GM19438 (cell line): ENCODE results near the gene SLC6A11.

Experiments
- ATAC-seq: cut with Tn5 transposase; IDR thresholded peaks from one replicate; pipeline ENCODE4 v1.9.1; 2021; ENCODE audit warnings: low read depth; ENCODE audit not compliant: unreplicated experiment

SLC6A11 gene

DNA sequence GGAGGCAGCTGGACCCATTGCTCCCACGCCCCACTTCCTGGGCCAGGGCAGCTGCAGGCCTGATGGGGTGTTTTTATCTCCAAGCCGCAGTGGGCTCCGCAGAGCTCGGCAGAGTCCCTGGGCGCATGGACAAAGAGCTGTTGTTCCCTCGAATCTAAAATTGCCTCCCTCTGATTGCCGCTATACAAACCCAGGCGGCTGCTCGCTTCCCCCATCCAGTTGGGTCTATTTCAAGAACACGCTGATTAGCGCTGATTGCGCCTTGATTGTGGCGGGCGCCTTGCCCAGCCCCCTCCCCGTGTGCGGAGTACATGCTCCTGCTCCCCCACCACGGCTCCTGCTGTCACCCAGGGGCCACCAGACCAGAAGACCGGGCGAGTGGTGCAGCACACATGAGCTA is 133.2 kb downstream of the SLC6A11 start:
- ATAC-seq: no peak

DNA sequence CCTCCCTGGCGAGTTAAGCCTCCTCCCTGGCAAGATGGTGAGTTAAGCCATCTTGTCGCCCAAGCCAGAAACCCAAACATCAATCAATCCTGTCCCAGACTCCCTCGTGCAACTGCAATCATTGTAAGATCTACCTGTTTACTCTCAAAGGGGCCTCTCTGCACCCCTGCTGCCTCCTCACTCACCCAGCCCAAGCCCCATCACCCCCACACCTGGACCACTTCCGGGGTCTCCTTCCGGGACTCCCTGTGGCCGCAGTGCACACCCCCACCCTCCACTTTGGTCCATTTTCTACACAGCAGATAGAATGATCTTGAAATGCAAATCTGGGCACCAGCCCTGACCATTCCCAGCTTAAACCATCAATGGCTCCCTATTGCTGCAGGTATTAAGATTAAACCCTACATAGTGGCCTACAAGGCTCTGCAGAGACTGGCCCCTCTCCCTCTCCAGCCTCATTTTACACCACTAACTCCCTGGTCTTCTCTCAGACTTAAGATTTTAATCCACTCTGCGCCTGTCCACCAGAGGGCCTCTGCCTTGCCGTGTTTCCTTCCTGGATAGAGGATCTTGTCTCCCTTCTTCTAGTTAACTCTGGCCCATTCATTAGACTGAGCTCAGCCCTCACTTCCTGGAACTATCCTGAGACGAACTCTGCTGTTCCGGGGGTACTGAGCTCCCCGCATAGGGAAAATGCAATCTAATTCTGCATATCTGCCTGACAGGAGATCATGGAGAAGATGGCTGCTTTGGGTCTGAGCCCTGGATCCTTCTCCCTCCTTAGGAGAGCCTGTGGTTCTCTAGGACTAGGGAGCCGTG is 134.7 kb downstream of the SLC6A11 start:
- ATAC-seq: no peak

DNA sequence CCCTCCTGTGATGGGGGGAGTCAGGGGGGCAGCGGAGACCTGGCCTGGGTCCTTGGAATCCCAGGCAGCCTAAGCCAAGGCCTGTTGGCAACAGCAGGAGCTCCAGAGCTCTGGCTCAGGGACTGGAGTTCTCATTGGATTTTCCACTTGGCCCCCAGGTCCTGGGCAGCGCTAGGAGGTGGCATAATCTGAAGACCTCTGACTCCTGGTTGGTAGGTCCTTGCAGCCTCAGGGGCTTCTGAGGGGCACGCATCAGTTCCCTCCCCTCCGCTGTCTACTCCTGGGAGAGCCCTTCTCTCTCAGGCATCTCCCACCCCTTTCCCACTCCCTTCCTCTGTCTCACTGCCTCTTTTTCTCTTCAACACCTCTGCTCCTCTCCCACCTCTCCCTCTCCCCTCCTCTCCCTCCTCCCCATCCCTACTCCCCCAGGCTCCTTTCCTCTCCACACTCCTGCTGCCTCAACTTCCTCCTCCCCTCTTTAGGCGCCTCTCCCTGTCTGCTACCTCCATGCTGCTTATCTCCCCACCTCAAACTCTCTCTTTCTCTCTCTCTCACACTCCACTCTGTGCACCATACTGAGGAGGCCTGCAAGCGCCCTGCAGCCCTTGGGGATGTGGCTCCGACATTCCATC is 135.4 kb downstream of the SLC6A11 start:
- no peak for ATAC-seq

DNA sequence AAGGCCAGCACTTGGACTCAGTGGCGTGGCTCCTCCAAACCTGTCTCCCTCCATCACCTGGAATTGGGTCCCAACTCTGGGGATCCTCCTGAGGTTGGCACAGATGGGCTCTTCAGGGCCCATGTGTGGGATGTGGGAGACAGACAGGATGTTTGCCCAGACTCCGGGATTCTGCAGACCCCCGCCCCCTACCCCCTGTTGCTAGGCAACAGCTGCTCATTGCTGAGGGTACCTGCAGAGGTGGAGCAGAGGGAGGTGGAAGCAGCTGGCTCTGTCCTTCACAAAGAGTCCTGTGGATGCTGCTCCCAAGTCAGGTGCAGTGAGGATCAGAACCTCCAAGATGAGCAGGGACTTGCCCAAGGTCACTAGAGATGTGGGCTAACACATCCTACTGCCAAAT is 136.5 kb downstream of the SLC6A11 start:
- ATAC-seq: no peak

DNA sequence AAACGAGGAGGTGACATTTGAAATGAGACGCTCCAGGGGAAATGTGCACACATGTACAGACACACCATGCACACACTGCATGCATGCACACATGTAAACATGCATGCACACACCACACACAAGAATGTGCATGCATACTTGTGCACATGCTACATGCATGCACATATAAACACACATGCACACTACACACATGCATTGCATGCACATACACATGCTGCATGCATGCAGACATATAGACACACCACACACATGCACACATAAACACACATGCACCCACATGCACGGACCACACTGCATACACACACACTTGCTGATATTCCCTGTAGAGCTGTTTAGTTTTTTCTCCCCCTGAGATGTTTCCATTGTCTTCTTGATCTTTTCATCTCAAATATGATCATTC is 138.7 kb downstream of the SLC6A11 start:
- no peak for ATAC-seq

DNA sequence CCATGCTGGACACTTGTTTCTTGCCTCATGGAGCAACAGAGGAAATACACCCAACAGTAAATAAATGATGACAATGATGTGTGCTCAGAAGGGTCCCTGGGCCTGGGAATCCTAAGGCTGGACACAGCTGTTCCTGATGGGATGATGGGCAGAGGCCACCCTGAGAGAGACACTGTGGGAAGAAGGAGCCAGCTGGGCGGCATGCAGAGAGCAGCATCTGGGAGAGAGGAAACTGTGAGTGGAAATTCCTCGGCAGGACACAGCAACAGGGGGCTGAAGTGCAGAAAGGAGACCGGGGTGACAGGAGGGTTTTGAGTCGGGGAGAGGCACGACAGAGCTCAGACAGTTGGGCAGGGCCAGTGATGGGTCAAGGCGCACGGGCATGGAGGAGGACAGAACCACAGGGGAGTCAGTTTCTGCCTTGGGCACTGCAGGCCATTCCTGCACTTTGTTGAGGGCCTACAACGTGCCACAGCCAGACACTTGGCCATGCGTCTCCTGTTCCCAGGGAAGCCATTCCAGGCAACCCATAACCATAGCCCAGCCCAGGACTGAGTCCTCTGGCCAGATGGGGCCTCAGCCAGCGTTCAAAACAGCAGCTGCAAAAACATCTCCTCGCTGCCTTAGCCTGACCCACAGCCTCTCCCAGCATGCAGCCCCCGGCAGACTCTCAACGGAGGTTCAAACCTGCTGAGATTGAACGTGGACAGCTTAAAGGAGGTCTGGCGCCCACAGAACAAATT is 139.9 kb downstream of the SLC6A11 start:
- no peak for ATAC-seq

DNA sequence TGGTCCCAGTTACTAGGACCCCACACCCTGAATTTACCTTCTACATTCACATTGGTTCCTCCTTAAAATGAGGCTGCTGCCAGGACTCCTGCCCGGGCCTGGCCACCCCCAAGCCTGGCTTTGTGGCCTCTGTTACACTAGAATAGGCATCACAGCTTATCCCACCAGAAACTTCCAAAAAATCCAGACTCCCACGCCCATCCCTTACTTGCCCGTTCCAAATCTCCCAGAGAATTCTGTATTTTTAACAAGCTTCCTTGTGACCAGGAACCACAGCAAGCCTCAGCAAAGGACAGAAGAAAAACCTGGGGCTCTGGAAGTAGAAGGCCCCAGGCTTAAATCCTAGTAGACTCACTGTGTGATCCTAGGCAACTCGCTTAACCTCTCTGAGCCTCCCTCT is 140.5 kb downstream of the SLC6A11 start:
- no peak for ATAC-seq

DNA sequence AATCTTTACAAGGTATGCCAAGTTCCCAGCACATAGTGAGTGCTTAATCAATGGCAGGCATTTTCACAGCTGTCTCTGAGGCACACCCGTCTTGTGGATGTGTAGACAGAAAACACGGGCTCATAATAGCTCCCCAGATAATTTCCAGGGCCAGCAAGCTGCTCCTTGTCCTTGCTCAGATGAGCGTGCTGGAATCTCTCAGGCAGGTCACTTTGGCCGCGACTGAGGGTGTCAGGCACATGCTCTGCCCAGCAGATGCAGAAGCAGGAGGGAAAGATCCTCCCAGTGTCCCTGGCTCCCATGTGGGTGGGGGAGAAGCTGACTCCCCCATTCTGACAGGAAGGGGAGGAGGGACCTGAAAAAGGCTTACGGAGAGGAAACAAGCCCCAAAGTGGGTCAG is 141.0 kb downstream of the SLC6A11 start:
- ATAC-seq: no peak

DNA sequence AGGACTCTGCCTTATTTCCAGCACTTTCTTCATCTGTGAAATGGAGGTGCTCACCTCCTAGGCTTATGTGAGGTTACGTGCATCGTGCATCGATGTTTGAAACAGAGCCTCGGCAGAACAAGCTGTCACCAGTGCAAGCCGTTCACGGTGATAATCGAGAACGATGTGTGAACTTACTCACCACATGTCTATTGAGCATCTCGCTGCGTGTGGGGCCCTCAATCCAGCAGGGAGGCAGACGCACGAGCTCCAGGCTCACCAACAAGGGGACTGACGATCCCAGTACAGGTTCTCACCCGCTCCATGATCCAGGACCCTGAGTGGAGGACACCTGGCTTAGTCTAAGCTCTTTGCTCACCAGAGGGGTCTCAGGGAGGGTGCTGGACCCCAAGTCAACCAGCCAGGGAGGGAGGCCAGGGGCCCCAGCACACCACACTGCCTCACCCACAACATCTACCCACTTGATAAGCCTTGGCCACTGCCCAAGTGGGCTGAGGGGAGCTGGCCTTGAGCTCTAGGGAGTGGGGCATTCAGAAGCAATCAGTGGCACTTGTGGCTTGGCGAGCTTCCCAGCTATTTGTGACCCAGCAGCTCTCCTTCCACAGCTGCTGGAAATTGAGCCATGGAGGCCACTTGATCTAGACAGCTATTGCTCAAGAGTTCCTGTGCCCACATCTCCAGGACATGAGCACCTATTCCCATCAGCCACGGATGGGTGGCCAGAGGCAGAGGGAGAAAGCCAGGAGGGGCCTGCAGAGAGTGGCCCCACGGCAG is 142.1 kb downstream of the SLC6A11 start:
- no peak for ATAC-seq

DNA sequence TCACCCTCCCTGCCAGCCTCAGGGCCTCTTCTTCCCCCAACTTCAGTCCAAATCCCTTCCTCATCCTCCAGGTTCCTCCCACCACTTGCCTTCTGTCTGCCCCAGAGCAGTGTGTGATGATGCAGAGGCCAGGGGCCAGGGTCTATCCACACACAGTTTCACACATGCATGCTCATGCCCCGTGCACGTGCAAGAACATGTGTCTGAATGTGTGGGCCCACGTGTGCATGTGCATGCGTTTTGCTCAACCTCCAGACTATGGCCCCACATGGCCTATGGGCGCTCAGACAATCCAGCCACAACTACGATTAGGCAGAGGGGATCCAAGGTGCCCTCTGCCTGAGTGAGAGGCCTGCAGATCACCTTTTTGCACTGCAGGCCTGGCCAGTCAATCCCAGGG is 144.2 kb downstream of the SLC6A11 start:
- no peak for ATAC-seq

DNA sequence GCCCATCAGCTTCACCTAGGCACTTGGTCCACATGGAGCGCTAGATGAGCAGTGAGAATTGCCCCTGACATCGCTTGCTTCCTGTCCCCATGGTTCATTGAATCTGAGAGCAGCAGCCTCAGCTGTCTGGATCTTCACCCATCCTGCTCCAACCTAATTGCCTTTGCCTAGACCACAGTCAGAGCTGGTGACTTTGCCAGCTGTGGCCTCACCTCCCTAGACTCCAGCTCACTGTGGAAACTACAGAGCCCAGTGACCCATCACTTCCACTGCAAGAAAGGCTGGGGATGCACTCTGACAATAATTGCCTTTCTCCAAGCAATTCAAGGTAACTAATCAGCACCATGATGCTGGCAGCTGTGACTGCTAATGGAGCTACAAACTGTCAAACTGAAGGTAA is 145.9 kb downstream of the SLC6A11 start:
- no peak for ATAC-seq

DNA sequence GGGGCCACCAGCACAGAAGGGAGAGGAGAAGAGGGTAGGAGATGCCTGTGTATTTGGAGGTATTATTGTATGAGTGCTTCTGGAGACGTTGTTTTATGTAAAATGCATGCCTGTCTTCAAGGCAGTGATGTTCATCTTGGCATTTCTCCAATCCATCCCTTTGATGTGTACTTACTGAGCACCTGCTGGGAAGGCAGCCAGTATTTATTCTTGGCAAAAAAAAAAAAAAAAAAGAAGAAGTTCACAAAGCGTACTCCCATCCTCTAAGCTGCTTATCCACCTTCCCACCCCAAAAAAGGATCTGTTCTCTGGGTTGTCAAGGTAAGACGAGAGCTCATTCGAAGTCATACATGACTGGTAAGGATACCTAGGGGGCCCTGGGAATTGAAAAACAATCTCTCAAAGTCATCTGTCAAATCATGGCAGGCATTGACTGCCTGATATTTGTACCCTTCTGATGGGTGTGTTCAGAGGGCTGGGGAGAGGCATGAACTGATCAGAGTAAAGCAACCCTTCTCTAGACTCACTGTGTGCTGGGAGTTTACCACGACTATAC is 146.5 kb downstream of the SLC6A11 start:
- ATAC-seq: no peak

DNA sequence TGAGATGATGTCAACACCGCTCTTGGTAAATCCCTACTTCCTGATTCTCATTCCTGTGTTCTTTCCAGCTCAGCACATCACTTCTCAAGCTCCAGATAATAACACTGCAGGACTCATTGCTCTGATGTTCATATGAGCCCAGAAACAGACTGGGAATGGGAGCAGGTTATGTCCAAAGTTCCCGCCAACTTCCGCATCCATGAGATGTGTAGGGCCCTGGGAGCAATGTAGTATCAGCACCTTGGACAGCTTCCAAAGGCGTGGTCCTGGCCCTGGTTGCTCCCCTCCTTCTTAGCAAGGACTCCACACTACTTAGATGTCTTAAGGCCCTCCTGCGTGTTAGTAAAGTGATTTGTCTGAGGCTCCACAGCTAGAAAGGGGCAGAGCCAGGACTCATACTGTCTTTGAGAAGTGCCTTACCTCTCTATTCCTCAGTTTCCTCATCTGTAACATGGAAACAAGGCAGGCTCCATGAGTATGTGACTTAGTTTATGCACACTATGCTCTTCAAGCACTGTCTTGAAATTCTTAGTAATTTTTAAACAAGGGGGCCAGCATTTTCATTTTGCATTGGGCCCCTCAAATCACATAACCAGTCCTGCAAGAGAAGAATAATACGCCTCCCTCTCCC is 148.6 kb downstream of the SLC6A11 start:
- ATAC-seq: no peak

DNA sequence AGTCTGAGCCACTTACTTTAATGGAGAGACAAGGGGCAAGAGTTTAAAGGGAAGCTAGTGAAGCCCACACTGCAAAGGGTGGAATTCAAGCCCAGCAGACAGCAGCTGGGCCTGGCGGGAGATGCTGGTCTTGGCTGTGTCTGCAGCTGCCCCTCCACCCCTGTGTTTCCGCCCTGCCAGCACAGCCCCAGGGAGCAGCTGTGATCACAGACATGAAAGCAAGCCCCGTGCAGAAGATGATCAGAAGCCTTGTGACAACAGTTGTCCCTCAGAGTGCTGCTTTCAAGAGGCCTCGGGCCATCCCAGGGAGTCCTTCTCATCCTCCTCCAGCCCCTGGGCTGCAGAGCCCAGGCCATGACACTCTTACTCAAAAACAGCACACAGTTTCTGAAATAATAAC is 152.4 kb downstream of the SLC6A11 start:
- no peak for ATAC-seq

DNA sequence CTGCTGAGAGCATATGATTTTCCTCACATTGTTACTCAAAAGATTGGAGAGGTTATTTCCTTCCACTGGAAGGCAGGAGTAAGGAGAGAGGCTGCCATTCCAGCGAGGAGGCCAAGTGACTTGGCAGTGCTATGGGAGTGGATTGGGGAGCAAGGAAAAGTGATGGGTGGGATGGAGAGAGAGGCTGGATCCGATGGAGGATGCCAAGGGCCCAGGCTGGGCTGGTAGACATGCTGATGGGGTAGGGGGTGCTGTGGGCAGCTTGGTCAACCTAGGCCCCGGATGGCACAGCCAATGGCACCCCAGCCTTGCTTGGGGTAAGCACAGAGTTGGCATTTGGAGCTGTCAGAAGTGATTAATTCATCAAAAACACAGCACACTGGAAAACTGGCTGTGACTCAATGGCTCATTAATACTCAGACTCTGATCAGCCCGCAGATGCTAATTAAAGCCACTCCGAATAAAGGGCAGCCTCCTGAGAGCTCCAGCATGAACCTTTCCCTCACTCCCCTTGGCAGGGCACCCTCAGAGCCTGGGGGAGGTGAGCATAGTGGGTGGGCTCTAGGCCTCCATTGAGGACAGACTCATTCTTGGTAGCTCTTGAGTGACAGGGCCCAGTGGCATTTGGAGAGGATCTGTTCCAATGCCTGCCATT is 154.4 kb downstream of the SLC6A11 start:
- no peak for ATAC-seq

DNA sequence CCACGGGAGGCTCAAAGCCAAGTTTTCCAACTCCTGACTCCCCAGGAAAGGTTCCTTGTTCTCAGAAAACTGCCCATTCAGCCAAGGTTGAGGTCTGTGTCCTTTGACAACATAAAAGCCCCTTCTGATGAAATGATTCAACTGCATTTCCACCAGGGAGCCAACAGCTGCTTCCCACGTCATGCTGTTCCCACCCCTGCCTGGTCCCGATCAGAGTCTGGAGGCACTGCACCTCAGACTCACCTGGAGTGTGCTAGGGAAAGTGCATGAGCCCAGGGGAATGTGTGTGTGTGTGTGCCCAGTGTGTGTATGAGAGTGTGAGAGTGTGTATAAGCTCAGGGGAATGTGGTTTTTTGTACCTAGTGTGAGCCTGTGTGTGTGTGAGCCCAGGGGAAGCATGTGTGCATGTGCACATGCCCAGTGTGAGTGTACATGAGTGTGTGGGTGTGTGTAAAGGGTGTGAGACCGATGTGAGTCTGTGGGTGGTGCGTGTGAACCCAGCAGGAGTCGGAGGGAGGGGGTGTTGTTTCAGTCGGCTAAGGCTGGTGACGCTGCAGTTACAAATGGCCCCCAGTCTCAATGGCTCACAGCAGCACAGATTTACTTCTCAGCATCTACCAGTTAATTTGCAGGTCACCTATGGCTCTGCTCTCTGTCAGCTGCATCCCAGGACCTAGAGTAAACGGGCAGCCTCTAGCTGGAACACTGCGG is 156.2 kb downstream of the SLC6A11 start:
- no peak for ATAC-seq

DNA sequence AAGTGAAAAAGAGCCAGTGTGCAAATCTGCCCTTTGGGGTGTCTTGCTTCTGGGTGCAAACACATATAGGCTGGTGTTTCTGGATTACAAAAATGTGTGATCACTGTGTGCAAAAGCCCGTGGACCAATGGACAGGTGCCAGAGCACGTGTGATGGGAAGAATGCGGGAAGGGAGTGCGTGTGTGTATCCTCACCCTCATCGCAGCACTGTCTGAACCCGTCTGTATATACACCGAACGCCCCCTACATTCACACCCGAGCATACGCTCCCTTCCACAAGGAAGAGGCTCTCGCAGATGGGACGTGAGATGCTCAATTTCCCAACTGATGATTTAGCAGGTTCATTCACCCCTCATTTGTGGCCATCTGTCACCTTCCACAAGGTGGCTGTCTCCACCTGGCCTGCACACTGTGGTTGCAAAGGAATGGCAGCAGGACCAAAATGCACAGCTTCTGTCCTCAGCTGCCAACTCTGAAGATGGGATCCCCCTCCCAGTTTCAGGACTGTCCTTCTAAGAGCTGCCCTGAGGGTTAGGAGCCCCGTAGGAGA is 157.1 kb downstream of the SLC6A11 start:
- ATAC-seq: no peak

DNA sequence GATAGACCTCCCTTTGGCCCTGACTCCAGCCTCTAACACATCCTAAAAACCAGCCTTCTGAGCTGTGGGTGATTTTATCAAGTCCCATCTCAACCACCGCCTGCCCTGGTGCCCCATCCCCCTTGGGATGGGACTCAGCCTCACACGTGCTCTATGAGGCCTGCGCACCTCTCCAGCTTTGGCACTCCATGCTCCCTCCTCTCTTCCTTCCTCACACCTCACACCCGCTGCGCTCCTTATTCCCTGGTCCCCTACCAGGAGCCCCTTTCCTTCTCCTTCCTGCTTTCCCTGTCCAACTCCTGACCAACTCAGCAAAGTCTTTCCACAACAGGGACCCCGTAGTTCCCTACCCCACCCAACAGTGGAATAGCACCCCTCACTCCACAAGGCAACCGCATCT is 158.1 kb downstream of the SLC6A11 start:
- ATAC-seq: no peak
